Measurements from ENCODE around the gene SNED1.
A peak's percentile ranks its signal among the peaks of the same experiment; 100 is the strongest.

Gene SNED1

GRCh38 chr2:240966457-240966905 lies 31.9 kb upstream of the SNED1 start:
- Histone ChIP-seq H3K23ac (ENCODE audit: low read length) (no peak overlapping the region), H2BK120ac (ENCODE audit: low read depth, low read length) (no peak overlapping the region), H3K79me2 (ENCODE audit: control insufficient read depth, insufficient read depth, low read length) (no peaks in the 10 kb centered on the region), H3K27me3 (ENCODE audit: insufficient read depth, low read length, poor library complexity) (no peaks in the 10 kb centered on the region), H3K79me1 (ENCODE audit: low read length) (no peaks in the 10 kb centered on the region), H2BK5ac (ENCODE audit: low read length) (no peak overlapping the region), H2BK15ac (replicated peaks; ENCODE audit: low read depth) (no peak overlapping the region), H4K5ac (ENCODE audit: low read length) (no peak overlapping the region), H3K9ac (ENCODE audit: low read length) (no peak overlapping the region), H3K56ac (ENCODE audit: low read length) (no peak overlapping the region), H3K4me3 (ENCODE audit: low read length) (no peak overlapping the region), H3K36me3 (ENCODE audit: control insufficient read depth, insufficient read depth, low read length) (no peaks in the 10 kb centered on the region), H3K4me2 (ENCODE audit: low read length) (no peak overlapping the region), H3K27ac (ENCODE audit: low read depth, low read length) (no peak overlapping the region), H4K8ac (ENCODE audit: low read depth, low read length) (no peak overlapping the region), H3K4me1 (ENCODE audit: control insufficient read depth, low read depth, low read length) (no peaks in the 10 kb centered on the region), H3K4ac (ENCODE audit: low read depth, low read length) (no peak overlapping the region), H3K18ac (ENCODE audit: low read length) (no peak overlapping the region), H2AK5ac (ENCODE audit: low read length) (no peak overlapping the region)
- DNase-seq = no peak
- no CpG with 5 or more reads among the region's 10 CpGs for WGBS (ENCODE audit: extremely low coverage, insufficient coverage, low lambda C conversion rate)

- H2AK5ac ChIP-seq (ENCODE audit: low read length) = no peak overlapping the region
- H3K18ac ChIP-seq (ENCODE audit: low read length) = no peak overlapping the region
- H3K4ac ChIP-seq (ENCODE audit: low read depth, low read length) = no peak overlapping the region
- H3K9ac ChIP-seq (ENCODE audit: low read length) = no peak overlapping the region
- H3K27me3 ChIP-seq (ENCODE audit: insufficient read depth, low read length, poor library complexity) = no peaks in the 10 kb centered on the region
- H4K5ac ChIP-seq (ENCODE audit: low read length) = no peak overlapping the region
- H3K4me1 ChIP-seq (ENCODE audit: control insufficient read depth, low read depth, low read length) = no peaks in the 10 kb centered on the region
- no peaks in the 10 kb centered on the region for H3K79me2 ChIP-seq (ENCODE audit: control insufficient read depth, insufficient read depth, low read length)
- no peak overlapping the region for H2BK5ac ChIP-seq (ENCODE audit: low read length)
- H2BK15ac ChIP-seq (replicated peaks; ENCODE audit: low read depth) = no peak overlapping the region
- H3K27ac ChIP-seq (ENCODE audit: low read depth, low read length) = no peak overlapping the region
- H4K8ac ChIP-seq (ENCODE audit: low read depth, low read length) = no peak overlapping the region
- no peak overlapping the region for H3K23ac ChIP-seq (ENCODE audit: low read length)
- DNase-seq = no peak
- H3K36me3 ChIP-seq (ENCODE audit: control insufficient read depth, insufficient read depth, low read length) = no peaks in the 10 kb centered on the region
- H3K79me1 ChIP-seq (ENCODE audit: low read length) = no peaks in the 10 kb centered on the region
- H2BK120ac ChIP-seq (ENCODE audit: low read depth, low read length) = no peak overlapping the region
- no CpG with 5 or more reads among the region's 32 CpGs for WGBS (ENCODE audit: extremely low coverage, insufficient coverage, low lambda C conversion rate)
- no peak overlapping the region for H3K56ac ChIP-seq (ENCODE audit: low read length)
- no peak overlapping the region for H3K4me3 ChIP-seq (ENCODE audit: low read length)
- no peak overlapping the region for H3K4me2 ChIP-seq (ENCODE audit: low read length)
Measured at GRCh38 chr2:240966906-240967680, 31.3 kb upstream of the SNED1 start.

GRCh38 chr2:240967681-240968621 lies 30.5 kb upstream of the SNED1 start:
- no peak overlapping the region for H2AK5ac ChIP-seq (ENCODE audit: low read length)
- H3K56ac ChIP-seq (ENCODE audit: low read length) = no peak overlapping the region
- H3K23ac ChIP-seq (ENCODE audit: low read length) = no peak overlapping the region
- H2BK15ac ChIP-seq (replicated peaks; ENCODE audit: low read depth) = no peak overlapping the region
- H2BK5ac ChIP-seq (ENCODE audit: low read length) = no peak overlapping the region
- H3K36me3 ChIP-seq (ENCODE audit: control insufficient read depth, insufficient read depth, low read length) = no peaks in the 10 kb centered on the region
- H3K4me3 ChIP-seq (ENCODE audit: low read length) = no peak overlapping the region
- H3K27me3 ChIP-seq (ENCODE audit: insufficient read depth, low read length, poor library complexity) = no peaks in the 10 kb centered on the region
- no peak overlapping the region for H3K27ac ChIP-seq (ENCODE audit: low read depth, low read length)
- H2BK120ac ChIP-seq (ENCODE audit: low read depth, low read length) = no peak overlapping the region
- H3K79me1 ChIP-seq (ENCODE audit: low read length) = no peaks in the 10 kb centered on the region
- H3K79me2 ChIP-seq (ENCODE audit: control insufficient read depth, insufficient read depth, low read length) = no peaks in the 10 kb centered on the region
- no peak overlapping the region for H3K4me2 ChIP-seq (ENCODE audit: low read length)
- H4K8ac ChIP-seq (ENCODE audit: low read depth, low read length) = no peak overlapping the region
- no peak for DNase-seq
- WGBS (ENCODE audit: extremely low coverage, insufficient coverage, low lambda C conversion rate) = no CpG with 5 or more reads among the region's 34 CpGs
- no peak overlapping the region for H3K4ac ChIP-seq (ENCODE audit: low read depth, low read length)
- H3K18ac ChIP-seq (ENCODE audit: low read length) = no peak overlapping the region
- H3K4me1 ChIP-seq (ENCODE audit: control insufficient read depth, low read depth, low read length) = no peaks in the 10 kb centered on the region
- no peak overlapping the region for H3K9ac ChIP-seq (ENCODE audit: low read length)
- H4K5ac ChIP-seq (ENCODE audit: low read length) = no peak overlapping the region

- no peak overlapping the region for H3K9ac ChIP-seq (ENCODE audit: low read length)
- no peak overlapping the region for H2BK15ac ChIP-seq (replicated peaks; ENCODE audit: low read depth)
- H3K4me2 ChIP-seq (ENCODE audit: low read length) = no peak overlapping the region
- no CpG with 5 or more reads among the region's 15 CpGs for WGBS (ENCODE audit: extremely low coverage, insufficient coverage, low lambda C conversion rate)
- no peaks in the 10 kb centered on the region for H3K79me2 ChIP-seq (ENCODE audit: control insufficient read depth, insufficient read depth, low read length)
- H2BK120ac ChIP-seq (ENCODE audit: low read depth, low read length) = no peak overlapping the region
- no peak overlapping the region for H3K27ac ChIP-seq (ENCODE audit: low read depth, low read length)
- peak; percentile 65 for DNase-seq
- no peaks in the 10 kb centered on the region for H3K27me3 ChIP-seq (ENCODE audit: insufficient read depth, low read length, poor library complexity)
- H3K4me1 ChIP-seq (ENCODE audit: control insufficient read depth, low read depth, low read length) = no peaks in the 10 kb centered on the region
- H3K36me3 ChIP-seq (ENCODE audit: control insufficient read depth, insufficient read depth, low read length) = no peaks in the 10 kb centered on the region
- no peak overlapping the region for H3K4ac ChIP-seq (ENCODE audit: low read depth, low read length)
- no peak overlapping the region for H3K4me3 ChIP-seq (ENCODE audit: low read length)
- H2BK5ac ChIP-seq (ENCODE audit: low read length) = no peak overlapping the region
- H3K23ac ChIP-seq (ENCODE audit: low read length) = no peak overlapping the region
- H4K5ac ChIP-seq (ENCODE audit: low read length) = no peak overlapping the region
- H3K56ac ChIP-seq (ENCODE audit: low read length) = no peak overlapping the region
- H3K79me1 ChIP-seq (ENCODE audit: low read length) = no peaks in the 10 kb centered on the region
- H4K8ac ChIP-seq (ENCODE audit: low read depth, low read length) = no peak overlapping the region
- H2AK5ac ChIP-seq (ENCODE audit: low read length) = no peak overlapping the region
- no peak overlapping the region for H3K18ac ChIP-seq (ENCODE audit: low read length)
Measured at GRCh38 chr2:240968731-240969624, 29.4 kb upstream of the SNED1 start.

GRCh38 chr2:240970104-240970503 lies 28.3 kb upstream of the SNED1 start:
- Histone ChIP-seq H3K4me2 (ENCODE audit: low read length) (no peak overlapping the region), H2BK15ac (replicated peaks; ENCODE audit: low read depth) (no peak overlapping the region), H3K79me1 (ENCODE audit: low read length) (no peaks in the 10 kb centered on the region), H4K8ac (ENCODE audit: low read depth, low read length) (no peak overlapping the region), H3K23ac (ENCODE audit: low read length) (no peak overlapping the region), H3K79me2 (ENCODE audit: control insufficient read depth, insufficient read depth, low read length) (no peaks in the 10 kb centered on the region), H3K18ac (ENCODE audit: low read length) (no peak overlapping the region), H2BK5ac (ENCODE audit: low read length) (no peak overlapping the region), H3K9ac (ENCODE audit: low read length) (no peak overlapping the region), H3K27ac (ENCODE audit: low read depth, low read length) (no peak overlapping the region), H2BK120ac (ENCODE audit: low read depth, low read length) (no peak overlapping the region), H3K4me3 (ENCODE audit: low read length) (no peak overlapping the region), H3K56ac (ENCODE audit: low read length) (no peak overlapping the region), H3K36me3 (ENCODE audit: control insufficient read depth, insufficient read depth, low read length) (no peaks in the 10 kb centered on the region), H4K5ac (ENCODE audit: low read length) (no peak overlapping the region), H2AK5ac (ENCODE audit: low read length) (no peak overlapping the region), H3K4ac (ENCODE audit: low read depth, low read length) (no peak overlapping the region), H3K4me1 (ENCODE audit: control insufficient read depth, low read depth, low read length) (no peaks in the 10 kb centered on the region), H3K27me3 (ENCODE audit: insufficient read depth, low read length, poor library complexity) (no peaks in the 10 kb centered on the region)
- whole genome bisulfite sequencing (ENCODE audit: extremely low coverage, insufficient coverage, low lambda C conversion rate) = no CpG with 5 or more reads among the region's 3 CpGs
- DNase-seq = no peak
